Measurements from ENCODE around the gene ZNF579. TPM values are rescaled to one million over a fixed set of nuclear protein-coding genes. Genes with fewer than 3 reads are reported as not detected.

The ZNF579 gene
- total RNA-seq, 1 donor from 2014 or later = 58.0 TPM

DNA sequence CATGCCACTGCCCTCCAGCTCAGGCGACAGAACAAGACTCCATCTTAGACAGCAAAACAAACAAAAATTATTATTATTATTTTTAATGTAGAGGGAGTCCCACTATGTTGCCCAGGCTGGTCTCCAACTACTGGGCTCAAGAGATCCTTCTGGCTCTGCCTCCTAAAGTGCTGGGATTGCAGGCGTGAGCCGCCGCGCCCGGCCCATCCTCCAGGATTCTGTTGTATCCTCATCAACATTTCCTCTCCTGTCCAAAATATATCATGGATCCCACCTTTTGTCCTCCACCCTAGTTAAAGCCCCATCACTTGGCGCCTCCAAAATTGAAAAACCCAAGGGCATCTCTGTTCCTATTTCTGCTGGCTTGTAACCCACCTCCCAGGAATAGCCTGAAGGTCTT, 42.5 kb upstream of the ZNF579 start:
- Histone ChIP-seq H3K27ac (ENCODE audit: low read depth, low read length) (no peak overlapping the region), H3K9me3 (ENCODE audit: insufficient read depth, low read depth, low read length) (no peaks in the 10 kb centered on the region), H3K4me2 (ENCODE audit: low read length) (peak overlapping the region; percentile 64), H3K36me3 (ENCODE audit: insufficient read depth, low read length) (no peaks in the 10 kb centered on the region), H3K4me3 (ENCODE audit: insufficient read depth, low read depth, low read length) (no peak overlapping the region), H2AFZ (ENCODE audit: low read depth, low read length) (no peak overlapping the region), H3K4me1 (ENCODE audit: insufficient read depth, low read length) (no peaks in the 10 kb centered on the region), H3K79me2 (ENCODE audit: insufficient read depth, low read length) (peaks cover 8% of the 10 kb centered on the region), H4K20me1 (ENCODE audit: insufficient read depth, low read length) (peaks cover 13% of the 10 kb centered on the region), H3K27me3 (ENCODE audit: insufficient read depth, low read length) (no peaks in the 10 kb centered on the region), H3K9ac (ENCODE audit: low read length) (no peak overlapping the region)
- no peaks in the 10 kb centered on the region for H3K9me3 Mint-ChIP-seq (ENCODE audit: unreplicated experiment)
- TF ChIP-seq CTCF (IDR thresholded peaks at IDR 0.05; ENCODE audit: insufficient read depth, low read depth, low read length) (no peak), EZH2 (IDR thresholded peaks at IDR 0.05; ENCODE audit: insufficient read depth, low read length) (no peak)
- peaks cover 6% of the 10 kb centered on the region for H3K4me1 Mint-ChIP-seq (ENCODE audit: low read depth, unreplicated experiment)
- DNase-seq (ENCODE audit: low read depth) = no peak
- peaks cover 2% of the 10 kb centered on the region for H3K36me3 Mint-ChIP-seq (ENCODE audit: low read depth, unreplicated experiment)
- no peak for FAIRE-seq
- no peak overlapping the region for H3K27ac Mint-ChIP-seq (ENCODE audit: unreplicated experiment)
- peak overlapping the region; percentile 89 for H3K4me3 Mint-ChIP-seq (ENCODE audit: unreplicated experiment)
- H3K27me3 Mint-ChIP-seq (ENCODE audit: low read depth, unreplicated experiment) = no peaks in the 10 kb centered on the region

DNA sequence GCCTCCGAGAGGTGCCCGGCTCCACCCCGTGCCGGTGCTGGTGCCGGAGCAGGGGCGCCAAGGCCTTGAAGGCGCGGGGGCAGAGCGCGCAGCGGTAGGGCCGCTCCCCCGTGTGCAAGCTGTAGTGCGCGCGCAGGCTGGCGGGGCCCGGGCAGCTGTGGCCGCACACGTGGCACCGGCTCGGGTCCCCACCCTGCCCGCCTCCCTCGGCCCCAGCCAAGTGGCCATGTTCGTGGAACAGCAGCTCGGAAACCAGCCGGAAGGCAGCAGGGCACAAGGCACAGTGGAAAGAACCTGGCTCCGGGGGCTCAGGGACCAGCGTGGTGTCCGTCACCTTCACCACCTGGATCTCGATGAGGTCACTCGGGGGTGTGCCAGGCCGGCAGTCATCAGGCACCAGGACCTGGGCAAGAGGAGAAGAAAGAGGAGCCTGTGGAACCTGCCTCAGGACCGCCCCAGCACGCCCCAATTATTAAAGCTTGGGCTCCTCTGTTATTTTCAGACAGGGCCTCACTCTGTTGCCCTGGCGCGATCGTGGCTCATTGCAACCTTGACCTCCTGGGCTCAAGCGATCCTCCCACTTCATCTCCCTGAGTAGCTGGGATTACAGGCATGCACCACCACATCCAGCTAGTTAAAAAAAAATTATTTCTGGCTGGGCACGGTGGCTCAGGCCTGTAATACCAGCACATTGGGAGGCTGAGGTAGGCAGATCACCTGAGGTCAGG, 41.8 kb upstream of the ZNF579 start:
- H3K9ac ChIP-seq (ENCODE audit: low read length) = no peak overlapping the region
- no peak overlapping the region for H3K4me2 ChIP-seq (ENCODE audit: low read length)
- H3K27ac ChIP-seq (ENCODE audit: low read depth, low read length) = no peak overlapping the region
- H3K27me3 ChIP-seq (ENCODE audit: insufficient read depth, low read length) = no peaks in the 10 kb centered on the region
- TF ChIP-seq CTCF (IDR thresholded peaks at IDR 0.05; ENCODE audit: insufficient read depth, low read depth, low read length) (no peak), EZH2 (IDR thresholded peaks at IDR 0.05; ENCODE audit: insufficient read depth, low read length) (no peak)
- H3K9me3 ChIP-seq (ENCODE audit: insufficient read depth, low read depth, low read length) = no peaks in the 10 kb centered on the region
- Mint-ChIP-seq H3K4me3 (ENCODE audit: unreplicated experiment) (no peak overlapping the region), H3K27me3 (ENCODE audit: low read depth, unreplicated experiment) (no peaks in the 10 kb centered on the region), H3K36me3 (ENCODE audit: low read depth, unreplicated experiment) (peaks cover 6% of the 10 kb centered on the region), H3K4me1 (ENCODE audit: low read depth, unreplicated experiment) (peaks cover 6% of the 10 kb centered on the region), H3K9me3 (ENCODE audit: unreplicated experiment) (no peaks in the 10 kb centered on the region), H3K27ac (ENCODE audit: unreplicated experiment) (no peak overlapping the region)
- peaks cover 8% of the 10 kb centered on the region for H3K79me2 ChIP-seq (ENCODE audit: insufficient read depth, low read length)
- FAIRE-seq = no peak
- no peak for DNase-seq (ENCODE audit: low read depth)
- H2AFZ ChIP-seq (ENCODE audit: low read depth, low read length) = no peak overlapping the region
- H3K4me3 ChIP-seq (ENCODE audit: insufficient read depth, low read depth, low read length) = no peak overlapping the region
- no peaks in the 10 kb centered on the region for H3K4me1 ChIP-seq (ENCODE audit: insufficient read depth, low read length)
- peaks cover 14% of the 10 kb centered on the region for H4K20me1 ChIP-seq (ENCODE audit: insufficient read depth, low read length)
- no peaks in the 10 kb centered on the region for H3K36me3 ChIP-seq (ENCODE audit: insufficient read depth, low read length)

GRCh38 chr19:55621673-55622231, 41.1 kb upstream of the ZNF579 start:
- no peak overlapping the region for H3K4me3 Mint-ChIP-seq (ENCODE audit: unreplicated experiment)
- no peak for FAIRE-seq

More at GRCh38 chr19:55621673-55622231, 41.1 kb upstream of the ZNF579 start:
- H2AFZ ChIP-seq (ENCODE audit: low read depth, low read length) = no peak overlapping the region
- no peak for TF ChIP-seq CTCF (IDR thresholded peaks at IDR 0.05; ENCODE audit: insufficient read depth, low read depth, low read length)
- no peaks in the 10 kb centered on the region for H3K9me3 Mint-ChIP-seq (ENCODE audit: unreplicated experiment)
- no peak overlapping the region for H3K9ac ChIP-seq (ENCODE audit: low read length)
- no peak overlapping the region for H3K4me2 ChIP-seq (ENCODE audit: low read length)
- no peaks in the 10 kb centered on the region for H3K27me3 Mint-ChIP-seq (ENCODE audit: low read depth, unreplicated experiment)
- H3K9me3 ChIP-seq (ENCODE audit: insufficient read depth, low read depth, low read length) = no peaks in the 10 kb centered on the region
- H3K4me3 ChIP-seq (ENCODE audit: insufficient read depth, low read depth, low read length) = no peak overlapping the region
- H3K27ac ChIP-seq (ENCODE audit: low read depth, low read length) = no peak overlapping the region
- peaks cover 8% of the 10 kb centered on the region for H3K79me2 ChIP-seq (ENCODE audit: insufficient read depth, low read length)
- no peak for DNase-seq (ENCODE audit: low read depth)
- no peaks in the 10 kb centered on the region for H3K27me3 ChIP-seq (ENCODE audit: insufficient read depth, low read length)
- no peaks in the 10 kb centered on the region for H3K4me1 ChIP-seq (ENCODE audit: insufficient read depth, low read length)
- peaks cover 17% of the 10 kb centered on the region for H4K20me1 ChIP-seq (ENCODE audit: insufficient read depth, low read length)
- no peaks in the 10 kb centered on the region for H3K36me3 ChIP-seq (ENCODE audit: insufficient read depth, low read length)
- H3K4me1 Mint-ChIP-seq (ENCODE audit: low read depth, unreplicated experiment) = peaks cover 6% of the 10 kb centered on the region
- no peak overlapping the region for H3K27ac Mint-ChIP-seq (ENCODE audit: unreplicated experiment)
- peaks cover 8% of the 10 kb centered on the region for H3K36me3 Mint-ChIP-seq (ENCODE audit: low read depth, unreplicated experiment)

All from astrocyte (in vitro differentiated cells and primary cell).